ENCODE measurements around the gene HYAL1.

- TF ChIP-seq EZH2phosphoT487 (IDR thresholded peaks at IDR 0.05; ENCODE audit: insufficient read depth, low read depth) (no peak), EZH2 (IDR thresholded peaks at IDR 0.05; ENCODE audit: insufficient read depth, poor library complexity, severe bottlenecking) (no peak)
Observed at GRCh38 chr3:50318615-50319014, 15.2 kb upstream of the HYAL1 start.

All from GM23248 (cell line).